ENCODE data around the gene RINL.

Gene RINL

DNA sequence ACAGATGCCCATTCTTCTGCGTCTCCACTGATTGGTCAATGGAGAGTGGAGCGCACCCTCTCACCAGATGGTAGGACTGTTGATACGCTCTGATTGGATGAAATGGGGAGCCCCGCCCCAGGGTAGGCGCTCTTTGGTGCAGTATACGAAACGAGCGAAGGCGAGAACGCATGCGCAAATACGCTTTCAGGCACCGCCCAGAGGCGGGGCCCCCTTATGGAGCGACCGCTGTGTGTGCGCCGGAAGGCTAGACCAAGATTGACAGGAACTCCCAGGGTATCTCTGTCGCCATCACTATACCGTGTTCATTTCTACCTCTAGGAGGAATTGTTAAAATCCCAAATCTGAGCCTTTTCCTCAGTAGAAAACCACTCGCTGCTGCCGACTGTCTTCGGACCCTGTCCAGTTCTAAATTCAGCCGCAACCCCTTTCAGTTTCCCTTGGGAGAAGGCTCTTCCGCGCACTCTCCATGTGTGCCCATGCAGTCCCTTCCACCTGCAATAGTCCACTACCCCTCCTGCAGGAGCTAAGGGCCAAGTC, 27.6 kb downstream of the RINL start:
- DNase-seq (ENCODE audit: low read depth in 3 of 3), result peak in 2 of 3 donors; percentile 97 to 99

- peak; percentile 97 to 99 (median 98) for DNase-seq (ENCODE audit: low read depth in 3 of 3)
Measured at GRCh38 chr19:38849860-38850435, 28.1 kb downstream of the RINL start, which contains the start of gene HNRNPL. TSS of gene HNRNPL (minus strand) at chr19:38849986. CDS start at chr19:38849966, 20 bp downstream.

DNA sequence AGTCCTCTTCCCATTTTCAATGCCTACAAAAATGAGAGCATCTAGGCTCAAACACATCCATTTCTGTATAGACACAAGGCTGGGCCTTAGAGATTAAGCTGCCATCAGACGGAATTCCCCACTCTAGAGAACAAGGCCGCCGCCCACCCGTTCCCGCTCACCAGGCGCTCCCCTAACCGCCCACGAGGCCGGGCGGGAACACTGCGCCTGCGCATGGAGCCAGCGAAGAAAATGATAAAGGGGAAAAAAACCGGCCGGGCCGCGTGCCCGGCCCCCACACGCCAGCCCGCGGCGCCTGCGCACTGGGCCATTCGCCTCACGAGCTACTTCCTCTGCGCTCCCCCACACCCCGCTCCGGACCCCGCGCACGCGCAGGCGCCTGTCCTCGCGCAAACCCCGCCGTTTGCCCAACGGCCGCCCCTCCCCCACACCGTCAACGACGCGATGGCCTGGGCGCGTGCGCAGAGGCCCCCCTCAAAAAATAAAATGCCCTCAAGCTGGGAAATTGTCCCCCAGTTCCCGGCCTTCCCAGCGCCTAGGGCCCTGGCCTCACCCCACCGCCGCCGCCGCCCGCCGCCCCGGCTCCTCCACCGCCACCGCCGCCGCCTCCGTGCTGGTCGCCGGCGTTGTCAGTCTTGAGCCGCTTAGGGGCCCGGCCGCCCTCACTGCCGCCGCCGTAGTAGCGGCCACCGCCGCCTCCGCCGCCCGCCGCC, 28.8 kb downstream of the RINL start:
- peak; percentile 97 to 98 (median 97) for DNase-seq (ENCODE audit: low read depth in 3 of 3)

DNA sequence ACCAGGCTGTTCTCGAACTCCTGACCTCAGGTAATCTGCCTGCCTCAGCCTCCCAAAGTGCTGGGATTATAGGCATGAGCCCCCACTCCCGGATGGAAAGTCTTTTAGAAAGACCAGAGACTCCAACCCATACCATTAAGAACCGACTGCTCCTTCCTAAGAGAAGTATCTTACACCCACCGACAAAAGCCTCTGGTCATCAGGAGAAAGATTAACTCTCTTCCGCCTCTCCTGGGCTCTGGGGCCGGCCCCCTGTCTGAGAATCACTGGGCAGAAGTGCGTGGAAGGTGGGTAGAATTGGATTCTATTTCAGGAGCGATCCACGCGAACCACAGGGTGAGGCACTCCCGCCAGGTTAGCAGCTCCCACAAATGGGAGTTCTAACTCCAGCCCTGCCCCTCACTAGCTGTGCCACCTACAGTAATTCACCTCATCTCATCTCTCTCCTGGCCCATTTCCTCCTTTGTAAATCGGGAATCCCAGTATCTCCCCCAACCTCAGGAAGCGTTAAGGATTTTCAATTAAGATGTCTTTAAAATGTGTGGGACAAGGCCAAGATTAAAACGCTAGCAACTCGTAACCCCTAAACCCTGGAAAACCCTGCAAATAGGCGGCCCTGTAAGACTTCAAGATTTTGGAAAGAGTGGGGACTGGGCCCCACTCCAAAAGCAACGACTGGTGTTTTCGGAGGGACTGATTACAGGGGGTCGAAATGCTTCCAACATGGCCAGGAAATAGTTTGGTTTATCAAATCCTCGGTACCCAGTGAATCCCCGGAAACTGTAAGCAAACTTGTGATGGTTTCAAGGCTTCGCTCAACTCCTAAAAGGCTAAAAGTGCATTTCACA, 29.6 kb downstream of the RINL start:
- DNase-seq (ENCODE audit: low read depth in 3 of 3), result no peak

DNA sequence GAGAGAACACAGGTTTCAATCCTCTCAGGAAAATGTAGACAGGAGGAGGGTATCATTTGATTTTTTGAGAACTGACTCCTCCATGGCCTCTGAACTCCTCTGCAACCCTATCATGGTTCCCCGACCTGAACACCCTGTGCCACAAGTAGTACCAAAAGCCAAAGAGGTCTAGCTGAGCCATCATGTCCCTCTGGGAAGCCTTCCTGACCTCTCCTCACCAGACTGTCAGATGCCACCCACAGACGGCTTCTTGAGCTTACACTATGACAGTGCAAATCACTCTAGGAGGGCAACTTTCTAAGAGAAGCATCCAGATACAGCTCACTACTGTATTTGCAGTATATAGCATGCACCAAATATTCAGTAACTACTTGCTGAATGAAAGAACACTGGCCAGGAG, 32.0 kb downstream of the RINL start:
- DNase-seq (ENCODE audit: low read depth in 3 of 3), result no peak

DNA sequence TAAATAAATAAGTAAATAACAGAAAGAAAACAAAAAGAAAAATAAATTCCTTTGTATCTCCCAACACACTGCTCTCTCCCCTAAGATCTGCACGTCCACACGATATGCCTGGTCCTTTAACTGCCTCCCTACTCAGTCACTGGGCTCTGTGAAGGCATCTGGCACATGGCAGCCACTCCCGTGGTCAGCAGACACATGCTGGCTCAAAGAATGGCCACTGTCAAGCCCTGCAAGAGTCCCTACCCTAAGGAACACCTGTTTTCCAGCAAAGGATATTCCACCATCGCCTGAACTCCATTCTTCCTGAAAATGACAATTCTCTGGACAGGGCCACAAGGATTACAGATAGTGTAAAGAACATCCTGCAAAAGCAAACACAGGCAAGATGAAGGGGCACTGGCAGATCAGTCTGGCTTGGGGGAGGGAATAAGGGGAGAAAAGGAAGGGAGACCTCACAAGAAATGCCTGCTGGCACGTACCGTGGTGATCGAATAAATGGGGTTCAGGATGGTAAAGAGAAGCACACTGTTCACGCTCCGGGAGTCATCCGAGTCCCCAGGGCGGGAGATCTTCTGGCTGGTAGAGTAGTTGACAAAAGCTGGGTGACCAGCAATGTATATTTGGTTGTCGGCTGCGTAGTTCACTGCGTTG, 32.6 kb downstream of the RINL start:
- DNase-seq (ENCODE audit: low read depth in 3 of 3), result no peak

DNA sequence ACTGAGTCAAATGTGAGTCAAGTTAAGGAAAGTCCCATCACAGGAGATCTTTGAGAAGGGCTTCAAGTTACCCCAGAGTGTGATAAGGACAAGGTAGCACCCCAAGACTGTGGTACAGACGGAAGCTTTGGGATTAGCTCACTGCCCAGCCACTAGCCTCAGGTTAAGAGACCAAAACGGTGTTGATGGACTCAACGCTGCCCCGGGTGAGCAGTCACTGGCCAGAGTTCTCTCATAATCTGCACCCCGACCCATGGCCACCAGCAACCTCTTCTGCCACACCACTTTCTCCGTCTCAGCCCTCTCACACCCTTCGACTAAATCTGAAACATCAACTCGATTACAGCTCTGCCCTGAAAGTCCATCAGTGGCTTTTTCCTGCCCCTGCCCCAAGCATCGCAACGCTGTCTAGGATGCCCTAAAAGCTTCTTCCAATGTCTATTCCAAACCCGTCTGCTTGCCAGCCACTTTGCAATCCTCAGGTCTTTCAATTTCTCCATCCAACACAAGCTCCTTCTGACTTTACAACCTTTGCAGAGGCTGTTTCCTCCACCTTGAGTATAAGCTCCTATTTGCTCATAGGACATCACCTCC, 33.9 kb downstream of the RINL start:
- DNase-seq (ENCODE audit: low read depth in 3 of 3), result no peak

GRCh38 chr19:38843175-38843758, 34.8 kb downstream of the RINL start:
- no peak for DNase-seq (ENCODE audit: low read depth in 3 of 3)

DNA sequence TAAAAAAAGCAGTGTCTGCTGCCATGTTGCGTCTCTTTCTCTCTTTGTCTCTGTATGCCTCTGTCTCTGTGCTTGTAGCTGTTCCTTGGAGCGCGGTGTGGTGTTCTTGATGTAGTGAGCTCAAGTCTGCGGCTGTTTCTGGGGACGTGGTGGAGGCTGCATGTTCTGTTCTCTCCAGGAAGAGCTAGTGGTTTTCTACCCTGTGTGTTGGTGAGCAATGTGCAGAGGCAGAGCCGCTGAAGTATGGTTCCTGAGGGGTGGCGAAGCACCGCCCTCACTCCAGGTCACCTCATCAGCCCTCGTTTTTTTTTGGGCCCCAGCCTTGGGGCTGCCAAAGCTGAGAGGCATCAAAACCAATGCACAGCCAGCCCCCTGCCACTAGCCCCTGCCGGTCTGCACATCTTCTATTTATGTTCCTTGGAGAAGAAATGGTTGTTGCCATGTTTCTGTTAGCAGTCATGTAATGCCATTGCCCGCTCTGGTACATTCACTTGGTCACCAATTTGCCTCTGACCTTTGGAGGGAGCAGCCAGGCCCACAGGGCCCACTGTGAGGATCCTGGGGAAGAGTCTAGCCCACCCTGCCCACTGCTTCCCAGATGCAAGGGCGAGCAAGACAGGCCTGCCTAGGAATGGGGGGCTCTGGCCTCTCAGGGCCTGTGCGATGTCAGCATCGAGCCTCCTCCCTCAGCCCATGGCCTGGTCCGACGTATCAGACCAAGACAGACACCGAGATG, 35.5 kb downstream of the RINL start:
- peak in 2 of 3 donors; percentile 48 to 50 for DNase-seq (ENCODE audit: low read depth in 3 of 3)

DNA sequence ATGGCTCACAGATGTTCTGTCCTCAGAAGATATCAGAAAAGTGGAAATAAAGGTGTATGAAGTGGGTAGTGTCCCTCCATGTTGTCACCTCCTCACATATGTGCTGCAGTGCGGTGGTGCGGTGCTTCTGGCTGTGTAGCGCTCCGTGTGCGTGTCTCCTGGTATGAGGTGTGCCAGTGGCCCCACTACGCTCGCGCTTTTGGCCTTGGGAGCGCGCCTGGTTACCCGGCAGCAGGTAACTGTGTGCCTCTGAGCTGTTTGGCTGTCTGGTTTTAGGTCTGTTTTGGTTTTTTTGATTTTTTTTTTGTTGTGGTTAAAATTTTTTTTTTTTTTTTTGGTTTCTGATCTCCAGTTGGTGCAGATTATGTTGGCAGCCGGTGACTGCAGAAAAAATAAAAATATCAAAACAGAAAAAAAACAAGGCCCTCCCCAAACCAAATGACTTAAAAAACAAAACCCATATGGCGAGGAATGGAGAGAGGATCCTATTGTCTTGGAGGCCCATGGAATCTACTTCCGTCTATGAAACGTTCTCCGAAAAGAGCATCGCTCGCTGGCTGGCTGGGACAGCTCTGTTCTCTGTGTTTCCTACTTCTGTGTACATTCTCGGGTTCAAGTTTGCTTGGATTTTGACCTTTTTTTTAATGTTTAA, 36.2 kb downstream of the RINL start:
- no peak for DNase-seq (ENCODE audit: low read depth in 3 of 3)

DNA sequence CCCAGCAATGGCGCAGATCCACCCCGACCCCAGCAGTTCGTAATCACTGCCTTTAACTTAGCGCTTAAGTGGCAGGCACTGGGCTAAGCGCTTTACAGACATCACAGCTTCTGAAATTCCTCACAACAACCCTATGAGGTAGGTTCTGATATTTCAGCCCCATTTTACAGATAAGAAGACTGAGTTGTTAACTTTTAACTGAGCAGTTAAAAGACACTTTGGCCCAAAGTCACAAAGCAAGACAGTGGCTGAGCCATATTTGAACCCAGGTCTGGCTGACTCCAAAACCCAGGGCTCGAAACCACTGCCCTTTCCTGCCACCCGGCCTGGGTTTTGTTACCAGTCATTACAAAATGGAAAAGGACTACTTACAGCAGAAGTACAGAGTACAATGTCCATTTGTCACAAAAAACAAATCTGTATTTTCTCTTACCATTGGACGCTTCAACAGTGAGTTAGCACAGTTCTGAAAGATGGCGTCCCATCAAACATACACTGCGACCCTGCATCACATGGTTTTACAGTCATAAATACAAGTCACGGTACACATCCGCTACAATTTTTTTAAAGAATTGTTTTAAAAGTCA, 36.8 kb downstream of the RINL start:
- no peak for DNase-seq (ENCODE audit: low read depth in 3 of 3)

DNA sequence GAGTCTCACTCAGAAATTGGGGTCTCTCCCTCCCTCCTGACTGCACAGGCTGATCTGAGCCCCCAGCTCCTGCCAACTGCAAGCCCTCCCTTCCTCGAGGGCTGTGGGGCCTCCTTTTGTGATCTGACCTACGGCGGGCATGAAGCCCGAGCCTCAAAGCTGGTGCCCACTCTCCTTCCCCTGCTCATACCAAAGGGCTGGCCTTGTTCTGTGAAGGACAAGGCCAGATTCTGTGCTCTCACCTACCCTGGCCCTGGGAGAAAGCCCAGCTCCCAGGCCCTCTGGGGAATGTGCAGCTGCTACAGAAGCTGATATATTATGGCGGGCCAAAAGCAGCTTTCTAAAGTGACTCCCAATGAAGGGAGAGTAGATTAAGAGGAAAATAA, 37.5 kb downstream of the RINL start:
- no peak for DNase-seq (ENCODE audit: low read depth in 3 of 3)

- no peak for DNase-seq (ENCODE audit: low read depth in 3 of 3)
Measured at GRCh38 chr19:38839816-38840582, 38.1 kb downstream of the RINL start.

DNA sequence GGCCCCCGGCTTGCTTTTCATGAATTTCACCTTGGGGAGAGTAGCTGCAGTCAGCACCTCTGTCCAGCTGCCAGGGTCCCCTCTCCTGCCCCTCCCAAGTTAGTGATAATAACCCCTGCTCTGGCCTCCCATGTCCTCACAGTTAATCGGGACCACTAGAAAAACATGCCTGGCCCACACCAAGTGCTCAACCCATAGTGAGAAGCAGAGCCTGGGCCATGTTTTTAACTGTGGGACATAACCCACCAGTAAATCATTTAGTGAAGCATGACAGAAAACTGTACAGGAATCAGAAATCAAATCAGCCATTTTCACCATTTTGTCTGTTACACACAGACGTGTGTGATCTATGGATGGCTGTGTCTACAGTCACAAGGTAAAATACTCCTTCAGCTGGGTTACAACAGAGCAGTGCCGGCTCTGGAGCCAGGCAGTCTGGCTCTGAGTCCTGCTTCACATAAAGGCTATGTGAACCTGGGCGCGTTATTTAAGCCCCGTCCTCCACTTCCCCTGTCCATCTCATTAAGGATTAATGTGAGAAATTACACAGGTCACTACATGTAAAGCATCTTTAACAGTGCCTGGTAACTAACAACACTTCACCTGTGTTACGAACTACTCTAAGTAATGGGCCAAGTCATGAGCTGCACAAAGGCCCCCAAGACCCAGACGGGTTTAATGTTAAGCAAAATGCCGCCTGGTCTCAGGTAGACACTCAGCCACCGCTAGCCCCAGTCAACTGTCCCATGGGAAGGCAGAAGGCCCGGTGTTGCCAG, 38.9 kb downstream of the RINL start:
- DNase-seq (ENCODE audit: low read depth in 3 of 3), result no peak

- DNase-seq (ENCODE audit: low read depth in 3 of 3), result peak in 2 of 3 donors; percentile 52 to 69
Measured at GRCh38 chr19:38838208-38838985, 39.7 kb downstream of the RINL start.

GRCh38 chr19:38837656-38838121, 40.4 kb downstream of the RINL start:
- DNase-seq (ENCODE audit: low read depth in 3 of 3), result no peak
